NCI-H187 treated with DMSO at 0.1 percent for 48 hours (cell line): ENCODE data around the gene ZNF783.
A peak's percentile ranks its signal among the peaks of the same experiment; 100 is the strongest.
"Not testable (repeated sequence)": the region's sequence is repeated elsewhere in the genome, so short reads cannot be mapped to it uniquely, and the experiment has no call there.

Experiments used
- DNase-seq: peaks from one replicate; lab custom pipeline; 2025; lab: John Stamatoyannopoulos, UW

The ZNF783 gene

DNA sequence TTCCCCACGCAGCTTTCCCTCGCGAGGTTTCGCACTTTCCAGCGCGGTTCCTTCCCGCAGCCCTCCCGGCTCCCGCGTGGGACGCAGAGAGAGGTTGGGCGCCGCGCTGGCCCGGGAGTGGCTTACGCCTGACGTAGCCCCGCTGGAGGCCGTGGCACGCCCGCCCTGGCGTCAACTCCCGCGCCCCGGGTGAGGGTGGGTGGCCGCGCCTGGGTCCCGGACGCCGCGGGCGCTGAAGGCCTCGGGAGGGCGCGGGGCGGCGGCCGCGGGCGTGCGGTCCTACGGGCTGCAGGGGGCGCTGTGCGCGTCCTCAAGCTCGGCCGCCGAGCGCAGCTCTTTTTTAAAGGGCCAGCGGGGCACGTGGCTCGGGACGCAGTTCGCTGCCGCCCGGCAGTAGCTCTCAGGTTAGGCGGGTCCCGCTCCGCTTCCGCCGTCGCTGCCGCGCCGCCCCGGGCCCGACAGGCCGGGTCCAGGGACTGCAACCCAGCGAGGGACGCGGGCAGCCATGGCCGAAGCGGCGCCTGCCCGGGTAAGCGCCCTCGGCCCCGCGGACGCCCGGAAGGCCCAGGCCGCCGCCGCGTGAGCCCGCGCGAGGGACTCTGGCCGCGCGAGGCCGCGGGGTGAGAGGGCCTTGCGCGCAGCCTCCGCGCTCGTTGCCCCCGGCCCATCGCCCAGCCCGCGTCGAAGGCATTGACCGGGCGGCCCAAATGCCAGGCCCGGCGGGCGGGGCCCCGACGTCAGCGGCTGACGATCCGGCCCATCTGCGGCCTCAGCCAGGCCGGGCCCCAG is at the start of gene ZNF783:
Gene ZNF783, plus strand, starts transcription at position 368 of the 789 bp plus-strand sequence. Its CDS starts 138 bp downstream, at position 506.
- no peak for DNase-seq

GRCh38 chr7:149214020-149214720 is 47.8 kb upstream of the ZNF783 start:
- no peak for DNase-seq

DNA sequence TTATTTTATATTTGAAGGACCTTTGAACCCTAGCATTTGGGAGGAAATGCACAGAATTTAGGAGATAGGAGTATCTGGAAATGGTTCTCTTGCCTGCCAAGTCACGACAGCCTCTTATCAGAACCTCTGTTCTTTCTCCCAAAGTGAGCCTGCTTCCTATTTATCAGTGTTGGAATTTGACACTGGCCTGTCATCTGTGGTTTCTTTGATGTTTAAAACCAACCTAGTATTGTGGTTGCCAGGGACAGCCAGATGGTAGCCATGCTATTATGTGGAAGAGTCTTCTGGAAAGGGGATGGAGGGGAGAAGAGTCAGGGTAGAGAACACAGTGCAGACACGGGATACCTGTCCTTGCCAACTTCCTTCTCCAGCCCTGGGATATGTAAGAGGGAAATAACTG is 45.6 kb upstream of the ZNF783 start:
- DNase-seq = no peak

GRCh38 chr7:149217570-149217969 is 44.4 kb upstream of the ZNF783 start:
- no peak for DNase-seq

DNA sequence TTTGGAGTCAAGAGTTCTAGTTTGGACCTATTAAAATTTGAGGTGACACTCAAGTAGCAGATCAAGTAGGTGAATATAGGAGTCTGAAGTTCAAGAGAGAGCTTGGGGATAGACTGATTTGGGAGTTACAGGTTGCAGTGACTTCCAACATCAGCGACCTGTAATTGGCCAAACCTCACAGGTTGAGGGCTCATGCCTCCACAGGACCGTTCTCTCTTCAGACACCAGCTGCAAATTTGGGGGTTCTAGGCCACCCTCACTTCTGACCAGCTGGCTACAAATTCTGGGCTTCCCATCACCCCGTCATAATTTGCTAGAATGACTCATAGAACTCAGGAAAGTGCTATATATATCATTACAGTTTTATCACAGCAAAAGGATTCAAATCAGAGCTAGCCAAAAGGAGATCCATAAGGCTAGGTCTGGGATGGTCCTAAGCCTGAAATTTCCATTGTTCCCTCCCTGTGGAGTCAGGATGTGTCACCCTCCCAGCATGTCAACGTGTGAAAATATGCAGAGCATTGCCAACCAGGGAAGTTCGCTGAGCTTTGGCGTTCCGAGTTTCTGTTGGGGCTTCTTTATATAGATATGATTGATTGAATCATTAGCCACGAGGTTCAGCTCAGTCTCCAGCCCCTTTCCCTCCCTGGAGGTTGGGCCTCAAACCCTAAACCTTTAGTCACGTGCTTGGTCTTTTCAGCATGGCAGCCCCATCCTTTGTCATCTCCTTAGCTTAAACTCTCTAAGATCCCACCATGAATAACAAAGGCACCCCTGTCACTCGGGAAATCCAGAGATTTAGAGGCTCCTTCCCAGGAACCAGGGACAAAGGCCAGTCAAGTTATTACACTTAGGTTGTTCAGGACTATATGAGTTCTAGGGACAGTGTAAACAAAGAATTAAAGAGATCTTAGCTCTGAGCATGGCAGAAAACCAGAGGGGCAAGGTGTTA is 43.3 kb upstream of the ZNF783 start:
- no peak for DNase-seq

GRCh38 chr7:149220534-149220933 is 41.5 kb upstream of the ZNF783 start:
- DNase-seq = no peak

DNA sequence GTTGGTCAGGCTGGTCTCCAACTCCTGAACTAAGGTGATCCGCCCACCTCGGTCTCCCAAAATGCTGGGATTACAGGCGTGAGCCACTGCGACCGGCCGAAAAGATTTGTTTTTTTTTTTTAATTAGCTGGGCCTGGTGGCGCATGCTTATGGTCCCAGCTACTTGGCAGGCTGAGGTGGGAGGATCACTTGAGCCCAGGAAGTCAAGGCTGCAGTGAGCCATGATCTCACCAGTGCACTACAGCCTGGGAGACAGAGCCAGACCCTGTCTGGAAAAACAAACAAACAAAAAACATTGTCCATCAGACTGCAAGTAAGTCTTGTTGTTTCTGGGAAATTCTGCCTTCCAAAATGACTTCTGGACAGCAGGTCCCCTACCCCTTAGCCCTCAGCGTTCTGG is 38.8 kb upstream of the ZNF783 start:
- no peak for DNase-seq

GRCh38 chr7:149223761-149224160 is 38.2 kb upstream of the ZNF783 start:
- DNase-seq = no peak

DNA sequence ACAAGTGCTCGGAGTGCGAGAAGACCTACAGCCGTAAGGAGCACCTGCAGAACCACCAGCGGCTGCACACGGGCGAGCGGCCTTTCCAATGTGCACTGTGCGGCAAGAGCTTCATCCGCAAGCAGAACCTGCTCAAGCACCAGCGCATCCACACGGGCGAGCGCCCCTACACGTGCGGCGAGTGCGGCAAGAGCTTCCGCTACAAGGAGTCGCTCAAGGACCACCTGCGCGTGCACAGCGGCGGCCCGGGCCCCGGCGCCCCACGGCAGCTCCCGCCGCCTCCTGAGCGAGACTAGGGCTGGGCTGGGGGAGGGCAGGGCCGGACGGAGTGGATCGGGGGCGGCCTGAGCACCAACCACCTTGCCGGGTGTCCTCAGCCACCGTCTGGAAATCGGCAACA is 37.6 kb upstream of the ZNF783 start:
- DNase-seq = no peak

DNA sequence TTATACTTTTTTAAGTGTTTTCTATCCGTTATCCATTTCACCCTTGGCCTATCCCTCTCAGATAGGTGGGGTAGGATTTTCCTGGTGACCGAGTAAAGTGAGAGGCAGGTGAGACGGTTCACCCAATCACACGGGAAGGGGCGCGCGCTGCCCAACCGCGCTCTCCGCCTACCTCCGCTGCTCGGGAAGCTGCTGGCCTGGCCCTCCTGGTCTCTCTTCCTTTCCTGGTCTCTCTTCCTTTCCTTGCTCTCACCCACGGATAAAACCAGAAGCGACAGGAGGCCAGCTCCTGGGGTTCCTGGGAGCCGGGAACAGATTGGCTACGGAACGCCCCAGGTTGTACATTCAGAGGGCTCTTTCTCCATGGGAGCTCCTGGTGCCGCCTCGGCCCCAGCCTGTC is 36.9 kb upstream of the ZNF783 start:
- DNase-seq = no peak

GRCh38 chr7:149225656-149226055 is 36.3 kb upstream of the ZNF783 start:
- DNase-seq = no peak

DNA sequence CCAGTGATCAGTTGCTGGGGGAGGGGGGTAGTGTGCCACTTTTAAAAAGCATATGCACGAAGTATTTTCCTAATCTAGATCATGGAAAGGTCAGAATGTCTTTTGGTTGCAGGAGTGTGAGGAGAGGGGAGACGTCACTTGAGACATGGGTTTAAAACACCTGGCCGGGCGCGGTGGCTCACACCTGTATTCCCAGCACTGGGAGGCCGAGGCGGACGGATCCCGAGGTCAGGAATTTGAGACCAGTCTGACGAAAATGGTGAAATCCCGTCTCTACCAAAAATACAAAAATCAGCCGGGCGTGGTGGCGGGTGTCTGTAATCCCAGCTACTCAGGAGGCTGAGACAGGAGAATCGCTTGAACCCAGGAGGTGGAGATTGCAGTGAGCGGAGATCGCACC is 35.6 kb upstream of the ZNF783 start:
- not testable (repeated sequence) for DNase-seq

DNA sequence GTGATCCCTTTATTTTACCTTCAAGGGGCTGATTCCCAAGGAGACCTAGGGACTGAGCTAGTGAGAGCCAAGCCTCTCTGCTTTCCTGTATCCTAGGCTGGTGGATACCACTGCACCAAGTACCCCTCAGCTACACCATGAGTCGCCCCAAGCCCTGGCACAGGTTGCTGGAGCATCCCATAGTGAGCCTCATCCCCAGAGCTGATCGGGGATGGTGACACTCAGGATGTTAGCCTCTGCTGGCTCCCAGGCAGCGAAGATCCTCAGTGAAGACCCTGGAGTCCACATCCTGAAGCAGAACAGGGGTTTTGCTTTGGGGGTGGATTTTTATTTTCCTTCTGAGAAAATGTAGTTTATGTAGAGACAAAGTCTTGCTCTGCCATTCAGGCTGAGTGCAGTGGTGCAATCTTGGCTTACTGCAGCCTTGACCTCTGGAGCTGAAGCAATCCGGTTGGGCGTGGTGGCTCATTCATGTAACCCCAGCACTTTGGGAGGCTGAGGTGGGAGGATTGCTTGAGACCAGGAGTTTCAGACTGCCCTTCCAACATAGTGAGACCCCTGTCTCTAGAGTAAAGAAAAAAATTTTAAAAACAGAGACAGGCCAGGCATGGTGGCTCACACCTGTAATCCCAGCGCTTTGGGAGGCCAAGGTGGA is 35.0 kb upstream of the ZNF783 start:
- DNase-seq = no peak

GRCh38 chr7:149228831-149229471 is 33.0 kb upstream of the ZNF783 start:
- no peak for DNase-seq

- no peak for DNase-seq
These were observed 32.5 kb upstream of the ZNF783 start for GRCh38 chr7:149229526-149229925.

DNA sequence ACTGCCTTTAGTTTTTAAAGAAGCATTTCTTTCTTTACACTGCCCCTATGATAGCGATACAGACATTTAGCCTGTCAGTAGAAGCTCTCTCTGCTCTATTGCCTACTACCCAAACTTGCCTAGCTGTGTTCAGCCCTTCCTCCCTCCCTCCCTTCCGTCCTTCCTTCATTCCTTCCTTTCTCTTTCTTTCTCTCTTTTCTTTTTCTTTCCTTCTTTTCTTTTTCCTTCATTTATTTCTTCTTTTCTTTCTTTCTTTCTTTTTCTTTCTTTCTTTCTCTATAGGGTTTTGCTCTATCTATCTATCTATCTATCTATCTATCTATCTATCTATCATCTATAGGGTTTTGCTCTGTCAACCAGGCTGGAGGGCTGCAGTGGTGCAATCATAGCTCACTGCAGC is 29.6 kb upstream of the ZNF783 start:
- no peak for DNase-seq

GRCh38 chr7:149233655-149234204 is 28.3 kb upstream of the ZNF783 start:
- not testable (repeated sequence) for DNase-seq

DNA sequence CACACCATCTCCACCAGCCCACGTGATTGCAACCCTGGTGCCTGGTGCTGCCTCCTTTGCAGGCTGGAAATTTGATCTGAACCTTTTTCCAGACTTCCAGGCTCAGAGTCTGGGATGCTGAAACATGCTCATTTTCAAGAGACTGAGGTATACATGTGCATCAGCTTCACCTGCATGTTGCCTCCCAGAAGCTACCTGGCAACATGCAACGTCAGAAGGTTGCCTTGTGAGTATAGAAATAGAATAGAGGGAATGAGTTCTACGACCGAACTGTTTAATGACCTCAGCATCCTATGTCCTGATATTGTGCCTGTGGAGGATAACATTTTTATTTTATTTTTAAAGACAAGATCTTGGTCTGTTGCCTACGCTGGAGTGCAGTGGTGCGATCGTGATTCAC is 24.5 kb upstream of the ZNF783 start:
- DNase-seq = no peak

GRCh38 chr7:149238051-149238450 is 23.9 kb upstream of the ZNF783 start:
- no peak for DNase-seq

GRCh38 chr7:149239345-149240143 is 22.5 kb upstream of the ZNF783 start, which contains the start of gene ZNF212:
Gene ZNF212, plus strand, starts transcription at chr7:149239651. Its CDS starts 128 bp downstream, at chr7:149239779.
- peak; percentile 28 for DNase-seq
